ENCODE measurements around the gene GBA2. TPM values are rescaled to one million over a fixed set of nuclear protein-coding genes. Genes with fewer than 3 reads are reported as not detected.

Gene GBA2
- total and polyA plus RNA-seq, 3 donors from 2014 or later: 51.3 to 77.1 (median 66.5) TPM

- WGBS, 2 donors: 98 to 100% methylated on average over 1 to 6 of the region's 6 CpGs
- no peak overlapping the region for H3K27ac ChIP-seq
- no peak overlapping the region for H3K4me3 ChIP-seq
- DNase-seq: no peak
- TF ChIP-seq CTCF (IDR thresholded peaks at IDR 0.05) (no peak), POLR2A (IDR thresholded peaks at IDR 0.05) (no peak)
- H3K9me3 ChIP-seq: no peaks in the 10 kb centered on the region
- no peaks in the 10 kb centered on the region for H3K27me3 ChIP-seq
- no peaks in the 10 kb centered on the region for H3K36me3 ChIP-seq (ENCODE audit: low read depth, missing control alignments)
- intact Hi-C loops (cut with DNase I; ENCODE audit: low total_unique reads): no loop called here
- H3K4me1 ChIP-seq: no peaks in the 10 kb centered on the region
These were observed 34.9 kb downstream of the GBA2 start for GRCh38 chr9:35714123-35714522.

GRCh38 chr9:35713578-35713977, 35.5 kb downstream of the GBA2 start:
- Histone ChIP-seq H3K27me3 (no peaks in the 10 kb centered on the region), H3K36me3 (ENCODE audit: low read depth, missing control alignments) (no peaks in the 10 kb centered on the region), H3K9me3 (no peaks in the 10 kb centered on the region), H3K4me1 (no peaks in the 10 kb centered on the region), H3K27ac (no peak overlapping the region), H3K4me3 (no peak overlapping the region)
- TF ChIP-seq CTCF (IDR thresholded peaks at IDR 0.05) (no peak), POLR2A (IDR thresholded peaks at IDR 0.05) (no peak)
- intact Hi-C loops (cut with DNase I; ENCODE audit: low total_unique reads): no loop called here
- 88 to 90% methylated on average over 3 of the region's 3 CpGs for WGBS, 2 donors
- no peak for DNase-seq

GRCh38 chr9:35712762-35713400, 36.1 kb downstream of the GBA2 start:
- Histone ChIP-seq H3K9me3 (no peaks in the 10 kb centered on the region), H3K4me1 (no peaks in the 10 kb centered on the region), H3K27me3 (no peaks in the 10 kb centered on the region), H3K4me3 (no peak overlapping the region), H3K27ac (no peak overlapping the region), H3K36me3 (ENCODE audit: low read depth, missing control alignments) (no peaks in the 10 kb centered on the region)
- no peak for DNase-seq
- 93 to 97% methylated on average over 3 to 11 of the region's 11 CpGs for WGBS, 2 donors
- TF ChIP-seq POLR2A (IDR thresholded peaks at IDR 0.05): no peak
- no peak for TF ChIP-seq CTCF (IDR thresholded peaks at IDR 0.05)
- intact Hi-C loops (cut with DNase I; ENCODE audit: low total_unique reads): no loop called here

- intact Hi-C loops (cut with DNase I; ENCODE audit: low total_unique reads): no loop called here
- Histone ChIP-seq H3K27ac (no peak overlapping the region), H3K4me3 (no peak overlapping the region), H3K36me3 (ENCODE audit: low read depth, missing control alignments) (no peaks in the 10 kb centered on the region), H3K27me3 (no peaks in the 10 kb centered on the region), H3K9me3 (no peaks in the 10 kb centered on the region), H3K4me1 (no peaks in the 10 kb centered on the region)
- DNase-seq: no peak
- TF ChIP-seq CTCF (IDR thresholded peaks at IDR 0.05): no peak
- no peak for TF ChIP-seq POLR2A (IDR thresholded peaks at IDR 0.05)
- 95% methylated on average over 19 to 21 of the region's 21 CpGs for WGBS, 2 donors
These were observed 37.3 kb downstream of the GBA2 start for GRCh38 chr9:35711501-35712428.
